C4-2B (cell line): Measurements from ENCODE around the gene AURKB.

Source experiments
- H3K27ac ChIP-seq: fragments of 450-650 bp; 2 replicates; pipeline ENCODE4 v1.5.1; 2017
- ZFX ChIP-seq: fragments of 450-650 bp; IDR thresholded peaks from 2 replicates; pipeline ENCODE4 v1.6.1; 2017
- TF ChIP-seq, protein P1 (sequence below): fragments of 450-650 bp; conservative IDR thresholded peaks from 2 replicates; pipeline ENCODE4 v1.5.1; 2017; ENCODE audit warnings: mild to moderate bottlenecking

The AURKB gene

DNA sequence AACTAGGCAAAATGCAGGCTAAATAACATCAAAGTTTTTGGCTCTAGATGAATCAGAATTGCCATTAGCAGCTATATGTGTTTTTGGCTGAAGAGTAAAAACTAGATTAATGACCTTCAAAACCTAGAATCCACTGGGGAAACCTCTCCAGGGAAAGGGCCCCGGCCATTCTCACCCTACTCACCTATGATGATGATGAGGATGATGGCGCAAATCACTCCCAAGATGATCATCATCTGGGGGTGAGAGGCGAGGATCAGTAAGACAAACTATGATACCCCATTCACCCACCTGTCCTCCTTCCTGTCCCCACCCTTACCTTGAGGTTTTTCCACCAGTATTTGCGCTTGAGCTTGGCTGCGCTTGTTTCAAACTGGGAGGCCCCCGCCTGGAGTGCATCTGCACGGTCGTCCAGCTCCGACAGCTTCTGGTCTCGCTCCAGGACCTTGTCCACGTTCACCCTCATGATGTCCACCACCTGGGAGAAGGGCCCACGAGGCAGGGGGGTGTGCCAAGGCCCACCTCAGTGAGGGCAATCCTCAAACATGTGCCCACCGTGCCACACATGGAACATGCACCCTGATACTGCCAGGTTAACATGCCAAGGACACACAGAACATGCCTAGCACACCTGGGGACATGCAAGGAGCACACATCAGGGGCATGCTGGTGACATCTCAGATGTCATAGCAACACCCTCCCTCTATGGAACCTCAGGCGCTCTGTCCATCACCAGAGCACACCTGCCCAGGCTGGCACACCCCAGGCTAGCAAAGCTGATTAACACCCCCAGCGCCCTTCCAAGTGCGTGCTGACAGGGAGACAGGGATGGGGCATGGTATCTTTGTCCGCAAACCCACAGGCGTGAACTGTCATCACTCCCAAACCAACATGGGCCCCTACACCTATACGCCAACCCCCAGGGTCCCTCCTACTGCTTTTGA, 48.8 kb downstream of the AURKB start:
- peak overlapping the region; percentile 99 for H3K27ac ChIP-seq
- TF ChIP-seq, protein P1, sequence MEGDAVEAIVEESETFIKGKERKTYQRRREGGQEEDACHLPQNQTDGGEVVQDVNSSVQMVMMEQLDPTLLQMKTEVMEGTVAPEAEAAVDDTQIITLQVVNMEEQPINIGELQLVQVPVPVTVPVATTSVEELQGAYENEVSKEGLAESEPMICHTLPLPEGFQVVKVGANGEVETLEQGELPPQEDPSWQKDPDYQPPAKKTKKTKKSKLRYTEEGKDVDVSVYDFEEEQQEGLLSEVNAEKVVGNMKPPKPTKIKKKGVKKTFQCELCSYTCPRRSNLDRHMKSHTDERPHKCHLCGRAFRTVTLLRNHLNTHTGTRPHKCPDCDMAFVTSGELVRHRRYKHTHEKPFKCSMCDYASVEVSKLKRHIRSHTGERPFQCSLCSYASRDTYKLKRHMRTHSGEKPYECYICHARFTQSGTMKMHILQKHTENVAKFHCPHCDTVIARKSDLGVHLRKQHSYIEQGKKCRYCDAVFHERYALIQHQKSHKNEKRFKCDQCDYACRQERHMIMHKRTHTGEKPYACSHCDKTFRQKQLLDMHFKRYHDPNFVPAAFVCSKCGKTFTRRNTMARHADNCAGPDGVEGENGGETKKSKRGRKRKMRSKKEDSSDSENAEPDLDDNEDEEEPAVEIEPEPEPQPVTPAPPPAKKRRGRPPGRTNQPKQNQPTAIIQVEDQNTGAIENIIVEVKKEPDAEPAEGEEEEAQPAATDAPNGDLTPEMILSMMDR = no peak
- no peak for TF ChIP-seq ZFX

DNA sequence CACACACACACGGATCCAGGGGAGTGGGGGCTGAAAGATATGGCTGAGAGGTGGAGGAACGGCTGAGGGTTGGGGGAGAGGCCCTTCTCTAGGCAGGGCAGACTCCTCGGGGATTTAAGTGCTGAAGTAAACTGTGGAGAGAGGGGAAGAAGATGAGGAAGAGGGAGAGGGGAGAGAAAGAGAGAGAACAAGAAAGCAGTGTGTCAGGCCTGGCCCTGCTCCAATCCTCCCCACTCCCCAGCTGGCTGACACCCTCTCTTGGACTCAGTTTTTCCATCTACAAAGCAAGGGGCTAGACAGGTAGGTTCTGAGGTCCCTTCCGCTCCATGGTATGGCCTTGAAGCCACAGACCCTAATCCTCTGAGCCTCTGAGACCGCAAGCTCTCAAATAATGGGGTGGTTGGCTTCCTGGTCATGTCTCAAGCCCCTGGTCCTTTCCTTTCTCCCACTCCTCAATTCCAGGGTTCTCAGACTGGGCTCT, 49.6 kb downstream of the AURKB start:
- TF ChIP-seq, protein P1 = no peak
- TF ChIP-seq ZFX = no peak
- H3K27ac ChIP-seq = no peak overlapping the region

DNA sequence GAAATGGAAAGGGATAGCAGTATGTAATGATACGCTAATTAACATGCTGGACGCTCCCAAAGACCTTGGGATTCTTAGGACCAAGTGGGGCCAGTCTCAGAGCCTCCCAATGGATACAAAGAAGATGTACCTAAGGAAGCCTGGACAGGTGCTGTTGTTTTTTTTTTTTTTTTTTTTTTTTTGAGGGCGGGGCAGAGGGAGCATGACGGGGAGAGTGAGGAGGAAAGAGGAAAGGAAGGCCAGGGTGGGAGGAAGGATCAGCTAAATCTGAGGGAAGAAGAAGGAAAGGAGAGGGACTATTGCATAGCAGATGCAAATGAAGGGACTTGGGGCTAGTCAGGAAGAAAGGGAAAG, 50.2 kb downstream of the AURKB start:
- H3K27ac ChIP-seq = no peak overlapping the region
- no peak for TF ChIP-seq ZFX
- TF ChIP-seq, protein P1 = no peak

DNA sequence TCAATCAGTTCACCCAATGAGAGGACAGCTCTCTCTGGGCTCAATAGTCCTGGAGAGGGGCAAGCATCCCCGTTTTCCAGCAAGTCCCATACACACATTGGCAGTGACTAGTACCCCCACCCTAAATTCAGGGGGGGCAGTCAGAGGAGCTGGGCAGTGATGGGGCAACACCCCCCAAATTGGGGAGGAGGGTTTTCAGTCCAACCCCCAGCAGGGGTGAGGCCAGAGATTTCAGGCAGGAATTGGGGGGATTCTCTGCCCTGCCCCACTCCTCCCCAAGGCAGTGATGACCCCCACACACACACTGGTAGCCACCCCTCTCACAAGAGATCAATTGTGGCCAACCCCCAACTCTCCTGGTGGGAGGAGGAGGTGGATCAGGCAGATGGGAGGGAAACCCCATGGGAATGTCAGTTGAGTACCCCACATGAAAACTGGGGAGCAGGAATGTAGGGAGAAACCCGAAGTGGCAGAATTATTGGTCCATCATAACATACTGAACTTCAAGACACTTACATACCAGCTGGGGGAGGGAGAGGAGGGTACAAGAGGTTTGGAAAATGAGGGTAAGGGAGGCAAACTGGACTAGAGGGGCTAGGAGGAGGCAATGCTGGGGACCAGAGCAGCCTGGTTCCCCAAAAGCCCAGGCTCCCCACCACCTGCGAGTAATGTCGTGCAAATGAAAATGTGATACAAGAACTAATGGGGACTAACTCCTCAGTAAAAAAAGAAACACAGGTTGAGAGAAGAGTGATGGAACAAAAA, 50.7 kb downstream of the AURKB start:
- H3K27ac ChIP-seq = 0 out of 2 replicates have a peak overlapping the region, but pooled peaks have one; percentile 1
- TF ChIP-seq, protein P1 = no peak
- no peak for TF ChIP-seq ZFX

DNA sequence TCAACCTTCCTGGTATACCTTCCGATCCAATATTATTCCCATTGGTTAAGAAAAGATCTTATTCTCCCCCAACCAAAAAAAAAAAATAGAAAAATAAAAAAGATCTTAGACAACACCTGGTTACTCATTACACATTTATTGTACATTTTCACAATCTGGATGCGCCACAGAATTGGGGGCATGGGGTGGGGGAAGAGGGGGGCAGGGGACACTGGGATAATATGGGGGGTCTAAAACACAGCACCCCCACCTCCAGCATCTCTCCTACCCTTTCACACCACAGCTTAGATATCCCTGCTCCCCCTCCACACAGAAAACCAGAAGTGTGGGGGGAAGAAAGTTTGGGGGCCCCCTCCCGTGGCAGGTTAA, 51.4 kb downstream of the AURKB start:
- H3K27ac ChIP-seq = no peak overlapping the region; the same call in 1 of the 2 replicates
- TF ChIP-seq ZFX = no peak
- TF ChIP-seq, protein P1 = no peak; the same call in 1 of the 2 replicates

DNA sequence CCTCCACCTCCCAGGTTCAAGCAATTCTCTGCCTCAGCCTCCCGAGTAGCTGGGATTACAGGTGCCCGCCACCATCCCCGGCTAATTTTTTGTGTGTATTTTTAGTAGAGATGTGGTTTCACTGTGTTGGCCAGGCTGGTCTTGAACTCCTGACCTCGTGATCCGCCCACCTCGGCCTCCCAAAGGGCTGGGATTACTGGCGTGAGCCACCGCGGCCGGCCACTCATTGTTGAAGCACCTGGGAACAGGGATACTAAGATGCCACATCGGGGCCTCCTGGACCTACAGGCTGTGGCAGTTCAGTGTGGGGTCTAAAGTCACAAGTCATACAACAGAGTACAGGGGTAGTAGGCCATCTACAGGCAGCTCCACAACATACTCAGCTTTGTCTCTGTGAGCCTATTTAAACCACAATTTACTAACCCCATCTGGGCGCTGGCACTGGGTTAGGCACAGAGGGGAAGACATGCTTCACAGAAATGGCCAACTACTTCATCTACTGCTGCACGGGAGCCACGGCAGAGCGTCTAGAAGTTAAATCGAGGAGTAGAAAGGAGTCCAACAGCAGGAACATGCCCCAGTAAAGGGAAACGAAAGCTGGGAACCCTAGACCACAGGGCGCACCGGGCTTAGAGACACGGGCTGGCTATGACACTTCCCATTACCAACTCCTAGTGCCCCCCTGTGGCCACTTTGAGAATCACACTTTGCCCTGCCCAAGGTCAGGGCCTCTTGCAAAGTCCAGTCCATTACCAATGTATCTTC, 51.9 kb downstream of the AURKB start:
- peak overlapping the region; percentile 21 for H3K27ac ChIP-seq
- TF ChIP-seq ZFX = no peak
- TF ChIP-seq, protein P1 = peak; percentile 93
